Activated CD4-positive, alpha-beta T cell treated with anti-CD3 and anti-CD28 coated beads for 1 hour (primary cell): ENCODE measurements around the gene CDCA5.

Experiments used
- DNase-seq: peaks from one replicate; pipeline ENCODE4 v3.0.0-alpha.2; 2020

The CDCA5 gene, protein sequence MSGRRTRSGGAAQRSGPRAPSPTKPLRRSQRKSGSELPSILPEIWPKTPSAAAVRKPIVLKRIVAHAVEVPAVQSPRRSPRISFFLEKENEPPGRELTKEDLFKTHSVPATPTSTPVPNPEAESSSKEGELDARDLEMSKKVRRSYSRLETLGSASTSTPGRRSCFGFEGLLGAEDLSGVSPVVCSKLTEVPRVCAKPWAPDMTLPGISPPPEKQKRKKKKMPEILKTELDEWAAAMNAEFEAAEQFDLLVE

GRCh38 chr11:65083834-65084597, at the start of gene CDCA5, which contains the start of gene ZFPL1:
TSS of gene CDCA5 (minus strand) at chr11:65084040. CDS start at chr11:65083978, 62 bp downstream.
TSS of gene ZFPL1 (plus strand) at chr11:65084222. CDS start at chr11:65084699, 477 bp downstream.
- peak; percentile 95 for DNase-seq

DNA sequence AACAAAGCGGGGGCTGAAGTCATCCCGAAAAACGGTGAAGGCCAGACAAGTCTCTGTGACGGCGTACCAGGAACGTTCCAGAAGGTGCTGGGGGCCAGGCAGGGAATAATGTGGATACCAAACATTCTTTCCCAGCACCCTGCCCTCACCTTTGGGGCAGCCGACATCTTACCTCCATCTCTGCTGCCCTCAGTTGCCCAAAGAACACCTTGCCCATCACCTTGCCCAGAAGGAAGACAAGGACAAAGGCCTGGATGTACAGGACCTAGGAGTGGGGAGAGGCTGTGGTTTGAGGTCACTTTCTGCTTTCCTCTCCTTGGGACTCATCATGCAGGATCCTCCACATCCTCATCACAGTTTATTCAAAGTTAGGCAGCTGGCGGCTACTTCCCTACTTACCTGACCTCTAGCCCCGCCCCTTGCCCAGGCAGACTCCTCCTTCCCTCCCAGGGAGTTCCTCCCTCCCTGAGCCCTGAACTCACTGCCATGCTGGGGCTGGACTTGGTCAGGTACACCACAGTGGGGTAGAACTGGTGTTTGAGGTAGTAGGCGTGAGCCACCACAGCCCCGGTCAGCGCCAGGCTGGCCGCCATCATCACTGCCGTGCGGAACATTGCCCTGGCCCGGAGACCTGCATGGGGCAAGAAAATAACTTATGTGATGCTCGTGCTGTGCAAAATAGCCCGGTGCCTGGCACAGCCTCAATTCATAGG, 49.3 kb upstream of the CDCA5 start:
- no peak for DNase-seq

GRCh38 chr11:65132238-65132987, 48.6 kb upstream of the CDCA5 start:
- DNase-seq, result no peak

DNA sequence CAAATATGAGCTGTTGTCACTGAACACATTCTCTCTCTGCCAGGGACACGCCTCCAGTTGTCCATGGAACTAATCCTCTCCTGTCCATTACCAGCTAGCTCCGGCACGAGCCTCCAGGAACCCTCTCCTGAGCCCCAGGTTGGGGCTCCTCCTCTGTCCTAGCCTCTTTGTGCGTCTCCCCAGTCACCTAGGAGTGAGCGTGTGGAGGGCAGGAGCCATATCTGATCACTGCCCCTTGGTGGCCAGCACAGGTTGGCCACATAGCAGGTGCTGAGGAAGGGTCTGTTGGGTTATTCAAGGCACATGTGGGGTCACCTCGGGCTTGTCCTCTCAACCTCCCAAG, 48.0 kb upstream of the CDCA5 start:
- no peak for DNase-seq

DNA sequence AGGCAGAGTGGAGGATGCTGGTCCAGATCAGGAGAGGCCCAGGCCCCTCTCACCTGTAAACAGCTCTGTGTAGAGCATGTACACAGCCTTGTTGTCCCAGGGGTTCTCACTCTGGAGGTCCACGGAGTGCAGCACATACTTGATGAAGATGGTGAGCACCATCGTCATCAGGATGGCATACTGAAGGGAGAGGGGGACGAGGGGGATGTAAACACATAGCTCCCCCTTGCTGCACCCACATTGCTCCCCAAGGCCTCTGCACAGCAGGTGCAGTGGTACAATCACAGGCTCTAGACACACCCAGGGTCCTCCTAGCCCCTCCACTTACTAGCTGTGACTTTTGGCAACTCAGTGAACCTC, 47.6 kb upstream of the CDCA5 start:
- DNase-seq, result no peak

DNA sequence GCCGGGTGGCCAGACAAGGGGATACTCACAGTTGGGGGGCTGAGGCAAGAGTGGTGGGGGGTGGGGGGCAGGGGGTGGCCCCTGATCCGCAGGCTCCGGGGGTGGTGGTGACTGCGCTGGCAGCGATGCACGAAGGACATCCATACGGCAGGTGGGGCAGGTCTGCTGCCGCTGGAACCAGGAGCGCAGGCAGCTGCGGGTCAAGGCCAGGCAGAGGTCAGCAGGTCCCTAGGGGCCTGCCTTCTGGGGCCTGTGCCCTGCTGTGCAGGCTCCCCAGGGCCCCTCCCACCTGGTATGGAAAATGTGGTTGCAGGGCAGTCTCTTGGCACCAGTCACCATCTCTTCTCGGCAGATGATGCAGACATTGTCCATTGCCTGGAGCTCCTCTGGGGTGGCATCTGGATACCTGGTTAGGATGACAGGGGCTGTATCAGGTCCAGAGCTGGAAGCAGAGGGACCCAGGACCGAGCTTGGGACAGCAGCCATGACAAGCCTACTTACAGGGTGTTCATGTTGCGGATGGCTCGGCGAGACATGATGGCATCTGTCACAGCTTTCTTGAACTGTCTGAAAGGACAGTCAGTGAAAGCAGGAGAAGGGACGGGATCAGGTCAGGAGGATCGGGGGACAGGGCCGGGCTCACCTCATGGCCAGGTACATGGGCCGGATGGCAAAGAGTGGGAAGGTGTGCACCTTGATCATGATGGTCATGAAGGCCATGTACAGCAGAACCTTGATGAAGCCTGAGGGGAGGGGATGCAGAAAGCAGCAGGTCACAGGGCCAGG, 47.0 kb upstream of the CDCA5 start:
- no peak for DNase-seq

- no peak for DNase-seq
Measured at GRCh38 chr11:65129649-65130441, 46.0 kb upstream of the CDCA5 start.

DNA sequence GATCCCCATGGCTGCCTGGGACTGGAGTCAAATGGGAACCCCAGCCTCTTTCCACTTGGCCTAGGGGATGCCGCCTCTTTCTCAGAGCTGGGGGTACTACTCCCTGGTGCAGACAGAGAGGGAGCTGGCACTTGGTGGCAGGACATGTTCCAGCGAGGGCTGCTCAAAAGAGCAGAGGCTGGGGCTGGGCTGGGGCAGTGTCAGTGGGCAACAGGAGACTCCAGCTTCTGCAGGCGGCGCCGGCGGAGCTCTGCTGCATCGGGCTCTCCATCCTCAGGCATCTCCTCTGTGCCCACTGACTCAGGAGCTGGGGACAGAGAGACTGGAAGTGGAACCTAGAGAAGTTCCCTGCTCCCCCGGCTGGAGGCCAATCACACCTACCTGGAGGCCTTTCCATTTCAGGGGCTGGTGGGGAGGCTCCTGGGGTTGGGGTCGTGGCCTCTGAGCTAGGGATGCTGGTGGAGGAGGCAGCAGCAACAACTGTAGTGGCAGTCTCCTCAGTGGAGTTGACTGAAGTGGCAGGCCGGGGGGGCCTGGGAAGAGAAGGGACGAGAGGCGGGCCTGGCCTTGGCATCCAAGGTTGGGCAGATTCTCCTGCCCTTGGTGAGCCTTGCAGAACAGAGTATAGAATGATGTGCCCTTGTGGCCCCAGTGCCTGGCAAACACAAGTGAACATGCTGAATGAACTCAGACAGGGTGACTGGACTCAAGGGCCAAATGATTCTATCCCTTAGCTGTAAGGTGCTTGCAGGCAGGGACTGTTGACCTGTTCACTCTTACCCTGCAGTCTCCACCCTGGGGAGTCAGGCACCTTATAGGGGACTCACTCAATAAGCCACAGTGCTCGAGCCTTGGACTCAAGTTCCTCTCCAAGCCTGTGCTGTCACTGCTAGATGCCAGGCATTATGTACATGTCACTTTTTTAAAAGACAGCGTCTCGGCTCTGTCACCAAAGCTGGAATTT, 44.6 kb upstream of the CDCA5 start:
- DNase-seq, result no peak

DNA sequence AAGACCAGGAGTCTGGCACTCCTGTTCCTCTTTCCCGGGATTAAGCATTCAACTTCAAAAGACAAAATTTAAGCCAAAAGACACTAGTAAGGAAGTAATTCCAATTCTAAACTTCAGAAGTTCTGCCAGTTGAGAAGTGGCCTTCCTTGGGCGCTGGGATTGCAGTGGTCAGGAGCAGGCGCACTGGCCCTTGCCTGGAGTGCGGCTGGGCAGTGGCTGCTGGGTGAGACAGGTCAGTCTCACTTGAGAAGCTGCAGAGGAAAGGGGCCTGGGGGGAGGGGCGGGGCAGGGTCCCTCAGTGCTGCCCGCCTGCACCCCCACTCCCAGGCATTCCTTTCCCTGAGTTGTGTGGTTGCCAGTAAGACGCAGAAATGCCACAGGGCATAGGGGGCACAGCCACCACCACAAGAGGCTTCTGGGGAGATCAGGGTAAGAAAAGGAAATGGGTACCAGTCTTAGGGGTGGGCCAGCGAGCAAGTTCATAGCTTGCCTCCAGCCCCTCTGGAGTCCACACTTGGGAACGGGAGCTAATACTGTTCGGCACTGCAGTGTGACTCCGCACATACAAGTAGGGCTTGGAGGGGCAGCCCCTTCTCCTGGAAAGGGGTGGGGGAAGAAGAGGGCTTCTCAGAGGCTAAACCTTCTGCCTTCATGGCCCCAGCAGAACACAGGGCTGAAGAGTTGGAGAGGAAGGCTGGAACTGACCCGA, 43.8 kb upstream of the CDCA5 start:
- DNase-seq, result no peak

DNA sequence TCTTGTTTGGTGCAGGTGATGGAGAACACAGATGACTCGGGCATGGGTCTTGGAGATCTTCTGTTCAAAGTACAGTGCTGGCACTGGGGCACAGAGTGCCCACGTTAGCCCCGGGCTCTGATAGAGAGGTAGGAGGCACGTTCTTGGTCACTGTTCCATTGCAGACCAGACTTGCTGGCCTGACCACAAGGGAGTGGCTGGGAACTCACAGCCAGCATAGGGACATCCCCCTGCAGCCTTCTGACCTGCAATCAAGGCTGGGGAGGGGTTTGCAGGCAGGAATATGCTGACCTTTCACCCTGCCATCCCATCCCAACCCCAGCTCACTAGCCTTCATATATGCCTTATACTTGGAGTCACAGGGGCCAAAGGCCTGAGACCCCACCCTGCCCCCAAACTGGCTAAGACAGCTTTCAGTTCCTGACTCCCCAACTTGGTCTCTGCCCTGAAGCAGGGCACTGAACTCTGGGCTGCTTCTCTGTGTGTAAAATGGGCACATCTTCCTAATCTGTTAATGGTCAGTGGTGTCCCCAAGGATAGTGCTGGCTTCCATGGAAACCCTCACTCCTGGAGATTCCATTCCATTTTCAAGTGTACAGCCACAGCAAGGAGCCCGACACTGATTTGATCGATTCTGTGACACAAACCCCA, 42.9 kb upstream of the CDCA5 start:
- no peak for DNase-seq

DNA sequence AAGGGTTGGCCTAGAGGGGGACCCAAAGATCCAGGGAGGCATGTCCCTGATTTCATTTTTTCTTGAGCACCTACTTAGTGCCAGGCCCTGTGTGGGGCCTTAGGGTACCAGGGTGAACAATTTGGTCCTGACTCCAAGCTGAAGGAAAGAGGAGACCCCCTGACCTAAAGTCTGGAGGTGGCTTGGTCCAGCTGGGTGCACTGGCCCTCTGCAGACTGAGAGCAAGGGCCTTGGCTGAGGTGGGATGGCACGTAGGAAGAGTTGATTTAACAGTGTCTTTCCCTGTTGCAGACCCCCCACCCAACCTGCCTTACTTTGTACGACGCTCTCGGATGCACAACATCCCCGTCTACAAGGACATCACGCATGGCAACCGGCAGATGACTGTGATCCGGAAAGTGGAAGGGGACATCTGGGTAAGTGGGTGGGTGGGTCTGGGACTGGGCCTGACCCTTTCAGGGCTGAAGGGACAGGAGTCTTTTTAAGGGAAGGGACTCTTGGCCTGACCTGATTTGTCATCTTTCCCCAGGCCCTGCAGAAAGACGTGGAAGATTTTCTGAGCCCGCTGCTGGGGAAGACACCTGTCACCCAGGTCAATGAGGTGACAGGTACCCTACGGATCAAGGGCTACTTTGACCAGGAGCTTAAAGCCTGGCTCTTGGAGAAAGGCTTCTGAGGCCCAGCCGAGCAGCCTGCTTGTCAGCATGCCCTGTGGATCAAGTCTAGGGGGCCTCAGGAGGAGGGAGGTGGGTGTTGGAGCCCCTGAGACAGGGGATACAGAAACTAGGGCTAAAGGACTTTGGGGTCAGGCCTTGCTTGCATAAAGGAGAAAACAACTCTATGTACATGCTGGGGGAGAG, 41.6 kb upstream of the CDCA5 start:
- DNase-seq, result no peak

DNA sequence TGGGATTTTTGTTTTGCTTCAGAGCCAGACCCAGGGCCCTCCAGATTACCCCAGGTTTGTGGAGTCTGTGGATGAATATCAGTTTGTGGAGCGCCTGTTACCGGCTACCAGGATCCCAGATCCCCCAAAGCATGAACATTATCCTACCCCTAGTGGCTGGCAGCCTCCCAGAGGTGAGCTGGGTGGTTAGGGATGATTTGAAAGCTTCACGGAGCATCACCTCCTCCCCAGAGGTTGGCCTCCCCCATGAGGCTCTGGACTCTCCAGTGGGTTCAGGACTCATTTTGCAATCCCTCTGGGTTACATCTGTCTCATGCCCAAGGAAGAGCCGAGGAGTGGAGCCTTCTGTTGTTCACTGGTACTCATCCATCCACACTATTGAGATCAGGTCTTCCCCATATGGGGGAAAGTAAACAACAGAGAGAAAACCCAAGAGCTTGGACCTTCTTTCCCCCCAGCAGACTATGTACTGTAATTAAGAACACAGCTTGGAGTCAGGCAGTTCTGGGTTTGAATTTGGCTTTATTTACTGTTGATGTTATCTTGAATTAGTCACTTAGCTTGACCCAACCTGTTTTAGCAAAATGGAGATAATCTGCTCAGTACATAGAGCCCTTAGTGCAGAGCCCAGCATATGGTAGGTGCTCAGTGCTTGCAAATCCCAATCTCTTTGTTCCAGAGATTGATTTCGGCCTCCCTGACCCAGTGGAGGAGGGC, 40.8 kb upstream of the CDCA5 start:
- no peak for DNase-seq

GRCh38 chr11:65121865-65122696, 38.2 kb upstream of the CDCA5 start, which contains the start of the genes FAU and MRPL49:
TSS of gene FAU (minus strand) at chr11:65122134. CDS start at chr11:65121813, 321 bp downstream.
TSS of gene MRPL49 (plus strand) at chr11:65122321. CDS start at chr11:65122347, 26 bp downstream.
- DNase-seq, result peak; percentile 98

DNA sequence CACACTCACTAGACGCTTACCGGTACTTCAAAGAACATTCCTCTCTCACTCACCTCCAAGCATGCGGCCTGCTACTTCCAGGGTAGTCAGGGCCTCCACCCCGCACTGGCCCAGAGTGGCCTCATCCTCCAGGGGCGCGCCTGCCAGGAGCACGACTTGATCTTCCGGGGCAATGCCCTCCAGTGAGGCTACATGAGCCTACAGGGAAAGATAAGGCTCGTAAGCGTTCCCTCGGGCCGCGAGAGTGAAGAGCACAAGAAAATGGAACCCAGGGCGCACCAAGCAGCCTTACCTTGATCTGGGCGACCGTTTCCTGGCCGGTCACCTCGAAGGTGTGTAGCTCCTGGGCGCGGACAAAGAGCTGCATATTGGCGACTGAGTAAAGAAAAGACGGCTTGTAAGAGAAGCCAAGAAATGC, 37.6 kb upstream of the CDCA5 start:
- no peak for DNase-seq

DNA sequence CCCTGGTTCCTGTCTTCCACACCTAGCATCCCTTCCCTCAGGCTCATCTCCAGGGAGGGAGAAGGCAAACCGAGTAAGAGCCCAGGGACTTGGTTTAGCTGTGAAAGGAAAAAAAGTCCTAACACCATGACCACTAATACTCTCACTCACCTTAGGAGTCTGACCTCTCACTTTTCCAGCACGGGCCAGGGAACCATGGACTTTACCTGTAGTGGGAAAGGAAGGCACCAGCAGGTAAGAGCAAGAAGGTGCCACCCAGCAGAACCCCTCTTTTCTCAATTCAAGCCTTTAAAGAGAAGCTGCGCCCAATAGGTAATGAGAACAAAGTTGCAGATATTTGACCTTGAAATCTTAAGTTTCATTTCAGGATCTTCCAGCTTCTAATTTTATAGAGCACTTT, 37.0 kb upstream of the CDCA5 start:
- DNase-seq, result no peak

GRCh38 chr11:65119670-65119995, 35.8 kb upstream of the CDCA5 start:
- no peak for DNase-seq
